AML-193 (cell line): ENCODE results near the gene GP1BA.

Source experiments
- DNase-seq, 2 experiments: peaks; one replicate each; lab custom pipeline; 2025; lab: John Stamatoyannopoulos, UW

Gene GP1BA

DNA sequence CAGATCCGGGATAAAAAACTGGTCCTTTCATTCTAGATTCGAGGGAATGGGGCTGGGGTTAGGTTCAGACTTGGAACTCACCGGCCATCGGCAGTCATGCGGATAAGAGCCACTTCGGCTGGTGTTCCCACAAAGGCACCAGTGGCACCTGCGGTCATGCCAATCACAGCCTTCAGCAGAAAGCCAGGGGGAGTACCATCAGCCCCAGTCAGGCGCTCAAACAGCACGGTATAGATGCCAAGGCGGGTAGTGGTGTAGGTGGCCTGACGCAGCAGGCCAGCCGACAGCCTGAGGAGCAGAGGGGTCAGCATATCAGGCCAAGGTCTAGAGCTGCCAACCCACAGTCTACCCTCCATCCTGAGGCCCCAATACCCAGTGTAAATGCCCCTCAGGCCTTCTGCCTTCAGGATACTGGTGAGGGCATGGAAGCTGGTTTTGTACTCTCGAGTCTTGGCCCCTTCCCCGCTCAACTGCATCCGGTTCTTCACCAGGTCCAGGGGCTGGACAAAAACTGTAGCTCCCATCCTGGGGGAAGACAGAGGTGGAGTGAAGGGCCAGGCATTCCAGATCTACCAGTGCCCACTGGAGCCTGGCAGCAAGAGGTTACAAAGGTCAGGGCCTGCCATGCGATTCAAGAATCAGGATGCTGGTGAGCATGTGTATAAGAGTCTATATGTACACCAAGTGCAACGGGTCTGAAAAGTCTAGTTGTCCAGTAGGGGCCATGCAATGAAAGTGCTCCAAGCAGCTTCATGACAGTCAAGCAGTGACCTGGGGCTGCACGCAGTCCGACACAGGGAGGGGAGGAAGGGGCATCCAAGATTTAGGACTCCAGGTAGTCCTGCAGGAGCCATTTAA is 6.8 kb downstream of the GP1BA start:
- DNase-seq: no peak

DNA sequence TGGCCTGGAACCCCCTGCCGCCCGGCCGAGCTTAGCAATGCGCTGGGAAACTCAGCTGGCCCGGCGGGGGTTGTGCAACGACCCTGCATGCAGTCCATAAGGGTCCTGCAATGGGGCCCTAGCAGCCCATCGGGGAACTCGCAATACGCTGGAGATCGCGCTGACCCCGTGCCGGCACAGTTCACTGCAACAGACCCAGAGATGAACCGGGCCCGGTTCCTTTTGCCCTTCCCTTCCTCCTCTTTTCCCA is 7.4 kb downstream of the GP1BA start:
- DNase-seq: no peak

DNA sequence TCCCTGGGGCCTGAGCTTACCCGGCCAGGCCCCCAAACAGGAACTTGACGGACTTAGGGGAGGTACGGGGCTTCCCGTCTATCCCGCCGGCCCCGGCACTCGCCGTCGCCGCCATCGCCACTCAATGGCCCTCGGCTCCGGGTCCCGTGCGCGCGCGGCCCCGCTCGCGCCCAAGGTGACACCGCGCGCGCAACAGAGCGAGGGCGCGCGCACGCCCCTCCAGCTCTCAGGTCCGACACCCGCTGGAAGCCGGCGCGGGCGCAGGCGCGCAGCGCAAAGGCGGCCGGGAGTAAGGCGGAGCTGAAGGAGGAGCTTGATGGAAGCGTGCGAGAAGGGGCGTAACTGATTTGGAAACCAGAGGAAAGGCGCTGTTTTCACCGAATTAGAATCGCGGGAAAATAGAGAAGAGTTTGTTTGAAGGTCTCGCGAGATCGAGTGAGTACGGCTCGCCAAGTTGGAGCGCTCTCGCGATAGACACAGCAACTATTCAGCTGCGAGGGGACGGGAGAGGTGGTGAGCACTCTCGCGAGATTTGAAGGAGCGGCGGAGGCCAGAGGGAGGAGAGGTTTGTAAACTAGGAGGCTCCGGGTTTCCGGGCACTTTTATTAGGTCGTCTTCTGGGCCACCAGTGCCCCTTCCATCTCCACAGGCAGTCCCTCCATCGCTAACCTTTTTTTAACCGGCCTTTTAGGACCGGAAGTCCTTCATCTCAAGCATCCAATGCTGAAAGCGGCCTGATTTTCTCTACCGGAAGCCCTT is 7.9 kb downstream of the GP1BA start, which contains the start of the genes RNF167 and SLC25A11:
Gene RNF167 (plus strand): TSS at position 473 of the 759 bp plus-strand sequence. CDS start 642 bp downstream, outside the sequence.
Gene SLC25A11 (minus strand): TSS at position 251 of the 759 bp plus-strand sequence. CDS start 136 bp downstream, at position 115.
- peak; percentile 94 for DNase-seq

DNA sequence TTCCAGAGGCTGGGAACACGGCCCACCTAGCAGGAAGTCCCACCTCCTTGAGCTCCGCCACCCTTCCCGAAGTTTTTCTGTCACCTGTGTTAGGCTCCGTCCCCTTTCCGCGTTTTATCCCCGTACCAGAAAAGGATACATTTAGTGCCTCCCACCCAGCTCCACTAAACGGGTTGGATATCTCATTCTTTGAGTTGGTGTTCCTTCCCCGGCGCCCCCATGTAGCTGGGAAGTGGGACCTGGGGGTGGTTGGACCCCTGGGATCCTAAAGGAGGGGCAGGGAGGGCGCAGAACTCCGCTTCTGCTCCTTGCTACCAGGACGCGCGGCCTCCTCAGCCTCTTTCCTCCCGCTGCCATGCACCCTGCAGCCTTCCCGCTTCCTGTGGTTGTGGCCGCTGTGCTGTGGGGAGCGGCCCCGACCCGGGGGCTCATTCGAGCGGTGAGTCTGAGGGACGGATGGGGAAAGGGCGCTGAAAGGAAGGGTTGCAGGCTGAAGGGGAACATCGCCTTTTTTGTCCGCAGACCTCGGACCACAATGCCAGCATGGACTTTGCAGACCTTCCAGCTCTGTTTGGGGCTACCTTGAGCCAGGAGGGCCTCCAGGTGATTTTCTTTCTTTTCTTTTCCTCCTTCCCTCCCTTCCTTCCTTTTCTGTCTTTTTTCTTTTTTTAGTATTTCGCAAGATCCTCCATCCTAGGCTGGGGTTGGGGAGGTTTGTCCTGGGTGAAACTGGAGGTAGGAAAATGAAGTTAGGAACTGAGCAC is 8.7 kb downstream of the GP1BA start:
- DNase-seq: no peak

DNA sequence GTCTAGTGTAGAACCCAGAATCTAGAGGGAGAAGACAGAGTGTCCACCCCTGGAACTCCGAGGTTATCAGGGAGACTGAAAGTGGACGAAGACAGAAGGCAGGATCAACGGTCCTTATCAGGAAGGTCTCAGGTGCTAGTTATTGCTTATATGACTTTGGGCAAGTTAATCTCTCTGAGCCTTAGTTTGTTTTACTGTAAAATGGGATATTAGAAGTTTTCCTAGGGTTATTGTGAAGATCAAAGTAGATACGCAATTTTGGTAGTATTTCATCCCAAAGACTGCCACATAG is 9.2 kb downstream of the GP1BA start:
- DNase-seq: no peak

DNA sequence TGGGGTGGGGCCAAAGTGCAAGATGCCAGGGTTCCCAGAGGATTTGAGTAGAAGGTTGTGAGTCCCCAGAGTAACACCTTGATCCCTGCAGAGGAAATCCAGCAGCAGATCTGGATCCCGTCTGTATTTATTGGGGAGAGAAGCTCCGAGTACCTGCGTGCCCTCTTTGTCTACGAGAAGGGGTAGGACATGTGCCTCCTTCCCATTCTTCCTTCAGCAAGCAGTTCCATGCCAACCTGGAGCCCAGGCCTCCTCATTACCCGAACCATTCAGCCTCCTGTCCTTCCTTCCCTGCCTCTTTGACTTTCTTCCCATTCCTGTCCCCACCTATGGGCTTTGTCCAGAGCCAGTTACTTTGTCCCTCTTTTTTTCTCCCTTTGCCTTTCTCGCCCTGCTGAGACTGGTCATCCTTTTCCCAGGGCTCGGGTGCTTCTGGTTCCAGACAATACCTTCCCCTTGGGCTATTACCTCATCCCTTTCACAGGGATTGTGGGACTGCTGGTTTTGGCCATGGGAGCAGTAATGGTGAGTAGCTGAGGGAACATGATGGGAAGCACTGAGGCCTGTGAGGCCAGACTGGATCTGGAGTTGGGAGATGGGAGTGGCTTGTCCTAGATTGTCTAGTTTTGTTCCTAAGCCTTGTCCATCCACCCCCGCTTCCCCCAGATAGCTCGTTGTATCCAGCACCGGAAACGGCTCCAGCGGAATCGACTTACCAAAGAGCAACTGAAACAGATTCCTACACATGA is 10.9 kb downstream of the GP1BA start:
- DNase-seq: no peak

DNA sequence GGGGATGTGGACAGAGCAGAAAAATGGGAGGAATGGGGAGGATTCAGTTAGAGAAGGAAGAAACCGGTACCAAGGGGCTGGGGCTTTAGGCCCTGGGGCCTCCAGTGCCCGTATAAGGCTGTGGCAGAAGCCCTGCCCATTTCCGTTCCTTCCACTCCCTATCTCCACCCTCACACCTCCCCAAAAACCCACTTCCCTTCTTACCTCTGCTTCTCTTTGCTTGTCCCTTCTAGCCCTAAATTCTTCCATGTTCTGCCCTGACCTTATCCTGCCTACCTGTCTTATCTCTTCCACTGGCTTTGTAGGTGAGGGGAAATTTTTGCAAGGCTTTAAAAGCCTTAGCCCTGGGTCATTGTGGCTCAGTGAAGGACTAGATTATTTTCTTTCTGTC is 12.1 kb downstream of the GP1BA start:
- peak; percentile 11 to 41 for DNase-seq

DNA sequence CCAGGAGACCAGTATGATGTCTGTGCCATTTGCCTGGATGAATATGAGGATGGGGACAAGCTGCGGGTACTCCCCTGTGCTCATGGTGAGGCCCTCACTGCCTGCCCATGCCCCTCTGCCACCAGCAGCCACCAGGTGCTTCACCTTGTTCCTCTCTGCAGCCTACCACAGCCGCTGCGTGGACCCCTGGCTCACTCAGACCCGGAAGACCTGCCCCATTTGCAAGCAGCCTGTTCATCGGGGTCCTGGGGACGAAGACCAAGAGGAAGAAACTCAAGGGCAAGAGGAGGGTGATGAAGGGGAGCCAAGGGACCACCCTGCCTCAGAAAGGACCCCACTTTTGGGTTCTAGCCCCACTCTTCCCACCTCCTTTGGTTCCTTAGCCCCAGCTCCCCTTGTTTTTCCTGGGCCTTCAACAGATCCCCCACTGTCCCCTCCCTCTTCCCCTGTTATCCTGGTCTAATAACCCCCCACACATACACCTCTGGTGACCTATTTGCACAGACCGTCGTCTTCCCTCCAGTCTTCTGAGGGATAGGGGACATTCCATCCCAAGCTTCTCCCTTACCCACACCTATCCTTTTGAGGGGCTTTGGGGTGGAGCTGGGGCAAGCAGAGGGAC is 12.6 kb downstream of the GP1BA start:
- DNase-seq: no peak

DNA sequence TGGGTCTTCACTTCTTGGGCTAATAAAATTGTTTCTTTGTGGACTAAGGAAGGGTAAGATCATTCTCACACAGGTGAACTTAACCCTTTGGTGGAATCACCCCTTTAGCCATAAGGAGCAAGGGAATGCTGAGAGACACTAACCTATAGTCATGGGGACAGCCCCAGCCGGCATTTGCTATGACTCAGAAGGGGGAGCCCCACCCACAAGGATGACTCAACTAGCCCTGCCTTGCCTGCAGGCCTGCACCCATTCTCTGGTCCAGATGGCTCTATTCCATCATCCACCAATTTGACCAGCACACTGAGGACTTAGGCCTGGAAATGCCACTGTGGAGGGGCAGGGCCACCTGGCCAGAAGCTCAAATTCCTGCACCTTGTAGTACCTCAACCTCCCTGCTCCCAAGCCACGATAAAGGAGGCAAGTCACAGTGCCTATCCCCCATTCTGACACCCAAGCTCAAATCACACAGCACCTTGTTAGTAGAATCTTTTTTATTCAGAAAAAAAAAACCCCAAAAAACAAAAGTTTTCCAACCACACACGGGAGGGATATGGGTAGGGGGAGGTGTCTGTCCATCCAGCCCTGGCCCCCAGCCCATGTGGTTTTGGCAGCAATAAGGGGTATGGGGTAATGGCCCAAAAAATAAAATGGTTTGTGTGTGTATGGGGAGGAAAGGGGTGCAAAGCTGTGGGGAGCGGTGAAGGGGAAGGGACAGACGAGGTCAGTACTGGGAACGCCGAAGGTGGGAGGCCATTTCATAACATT is 13.3 kb downstream of the GP1BA start:
- DNase-seq: peak; percentile 27

DNA sequence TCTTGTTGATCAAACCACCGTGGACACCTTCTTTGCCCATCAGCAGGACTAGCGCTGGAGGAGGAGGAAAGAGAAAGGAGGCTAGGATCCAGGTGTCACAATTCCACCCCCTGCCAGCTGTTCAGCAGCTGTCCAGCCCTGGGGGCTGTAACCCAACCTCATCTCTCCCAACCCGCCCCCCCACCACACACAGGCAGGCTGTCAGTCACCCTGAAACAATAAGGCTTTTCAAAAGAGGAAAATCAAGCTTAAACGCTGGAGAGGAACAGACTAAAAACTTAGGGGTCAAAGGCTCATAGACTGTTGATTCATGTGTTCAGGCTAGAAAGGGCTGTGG is 13.8 kb downstream of the GP1BA start:
- no peak for DNase-seq

DNA sequence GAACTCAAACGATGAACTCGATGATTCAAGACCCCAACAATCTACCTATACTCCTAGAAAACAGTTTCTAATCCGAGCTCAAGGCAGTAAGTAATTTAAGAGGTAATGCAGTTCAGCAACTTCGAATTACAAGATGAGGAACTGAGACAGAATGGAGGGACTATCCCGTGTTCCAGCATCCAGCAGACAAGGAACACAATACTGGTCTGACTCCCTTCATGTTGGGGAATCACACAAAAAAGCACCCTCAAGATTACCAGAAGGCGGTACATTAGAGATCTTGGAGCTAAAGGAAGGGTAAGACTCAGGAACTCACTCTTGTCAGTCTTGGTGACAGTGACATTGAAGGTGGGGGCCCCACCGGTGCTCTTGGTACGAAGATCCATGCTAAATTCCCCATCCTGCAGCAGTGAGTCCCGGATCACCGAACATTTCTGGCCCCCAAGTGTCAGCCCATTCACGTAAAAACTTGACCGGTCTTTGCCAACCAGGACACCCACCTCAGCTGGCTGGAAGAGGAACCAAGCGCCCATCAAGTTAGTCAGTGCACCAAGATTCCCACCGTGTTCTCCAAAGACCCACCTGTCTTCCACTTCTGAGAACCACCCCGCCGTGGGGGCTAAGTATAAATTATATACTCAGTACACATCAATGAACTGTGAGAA is 14.4 kb downstream of the GP1BA start:
- DNase-seq: no peak

DNA sequence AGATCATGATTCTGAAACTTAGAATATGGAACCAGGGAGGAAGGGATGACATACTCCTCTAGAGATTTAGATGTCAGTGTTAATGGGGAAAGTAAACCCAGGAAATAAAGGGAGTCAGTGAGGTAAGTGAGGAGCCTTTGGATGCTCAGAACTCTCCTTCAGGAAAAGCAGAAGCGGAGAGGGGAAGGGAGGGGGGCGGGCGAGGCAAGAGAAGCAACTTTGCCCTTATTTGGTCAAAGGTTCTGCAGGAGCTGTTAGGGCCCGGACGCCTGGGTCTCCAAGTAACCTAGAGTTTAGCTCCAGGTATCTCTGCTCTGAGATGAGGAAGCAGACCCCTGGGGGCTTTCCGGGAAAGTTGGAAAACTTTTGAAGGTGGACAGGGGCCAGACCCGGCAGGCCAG is 14.9 kb downstream of the GP1BA start:
- DNase-seq: peak; percentile 34 to 38

DNA sequence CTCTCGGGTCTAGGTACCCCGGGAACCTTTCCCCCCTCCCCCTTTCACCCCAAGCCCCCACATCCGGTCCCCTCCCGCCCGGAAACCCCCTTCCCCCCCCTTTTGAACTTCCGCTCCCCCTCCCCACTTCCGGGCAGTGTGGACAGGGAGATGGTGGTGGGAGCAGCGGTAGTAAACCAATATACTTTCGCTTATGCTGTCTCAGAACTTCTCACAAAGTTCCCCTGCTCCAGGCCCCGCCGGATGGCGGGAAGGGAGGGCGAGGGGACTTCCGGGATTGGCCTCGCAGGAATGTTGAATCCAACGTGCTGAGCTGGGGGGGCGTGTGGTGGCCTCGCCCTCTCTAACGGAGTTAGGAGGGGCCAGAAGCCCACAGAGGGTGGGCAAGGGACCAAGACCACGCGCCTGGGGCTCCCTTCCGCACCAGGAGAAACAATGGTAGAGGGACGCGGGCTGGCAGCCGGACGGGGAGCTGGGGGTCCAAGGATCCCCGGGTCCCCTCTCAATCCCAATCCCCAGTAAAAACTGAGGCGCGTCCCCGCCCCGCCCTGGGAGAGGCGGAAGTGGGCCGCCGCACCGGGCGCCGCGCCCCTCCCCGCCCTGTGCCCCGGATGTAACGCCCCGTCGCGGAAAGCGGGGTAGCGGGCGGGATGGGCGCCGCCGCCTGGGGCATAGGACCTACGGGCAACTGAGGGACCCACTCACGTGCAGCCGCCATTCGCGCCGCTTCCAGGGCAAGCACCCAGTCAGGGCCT is 15.5 kb downstream of the GP1BA start:
- DNase-seq: no peak

DNA sequence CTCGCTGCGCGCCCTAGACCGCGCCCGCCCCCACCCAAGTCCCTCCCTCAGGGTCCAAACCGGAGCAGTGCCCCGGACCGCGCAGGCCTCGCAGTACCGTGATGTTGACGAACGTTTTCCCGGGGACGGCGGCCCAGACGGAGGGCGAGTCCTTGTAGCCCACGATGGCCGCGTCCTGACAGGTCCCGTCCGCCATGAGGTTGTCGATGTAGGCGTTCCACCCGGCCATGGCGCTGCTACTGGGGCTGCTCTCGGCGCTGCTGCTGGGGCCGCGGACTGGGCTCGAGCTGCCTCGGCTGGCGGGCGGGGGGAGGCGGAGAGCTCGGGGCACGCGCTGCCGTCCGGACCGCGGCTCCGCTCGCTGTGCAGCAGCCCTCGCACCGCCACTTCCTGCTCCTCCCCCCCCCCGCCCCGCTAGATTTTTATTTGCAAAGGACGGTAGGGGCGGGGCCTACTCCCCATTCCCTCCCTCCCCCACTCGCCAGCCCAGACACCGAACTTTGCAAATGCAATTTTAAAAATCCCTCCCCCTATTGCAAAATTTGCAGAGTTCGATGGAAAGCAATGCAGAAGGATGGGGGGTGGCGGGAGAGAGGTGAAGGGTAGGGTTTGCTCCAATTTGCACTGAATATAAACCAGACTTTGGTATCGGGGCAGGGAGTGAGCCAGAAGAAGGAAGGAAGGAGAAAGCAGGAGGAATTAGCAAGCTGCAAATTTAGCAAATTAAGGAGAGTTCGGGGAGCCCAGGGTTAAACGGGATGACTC is 16.3 kb downstream of the GP1BA start, which contains the start of gene PFN1:
Gene PFN1 (minus strand): TSS at position 365 of the 765 bp plus-strand sequence. CDS start 136 bp downstream, at position 229.
- peak; percentile 67 to 75 for DNase-seq

DNA sequence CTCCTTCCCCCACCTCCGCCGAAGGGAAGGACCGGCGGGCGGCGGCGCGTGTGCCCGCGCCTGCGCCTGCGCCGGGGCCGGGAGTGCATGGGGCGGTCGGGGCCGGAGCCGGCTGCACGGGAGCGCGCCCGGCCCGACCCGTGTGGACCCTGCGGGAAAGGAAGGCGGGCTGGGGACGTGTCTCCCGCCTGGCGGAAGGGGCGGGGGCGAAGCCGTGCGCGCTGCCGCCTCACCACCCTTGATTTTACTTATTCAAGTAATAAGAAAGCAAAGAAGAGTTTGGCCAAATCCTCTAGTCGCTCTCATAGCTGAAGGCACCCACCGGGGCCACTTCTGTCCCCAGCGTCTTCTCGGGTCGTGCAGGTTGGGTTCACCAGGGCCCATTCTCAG is 16.8 kb downstream of the GP1BA start:
- DNase-seq: peak in 1 of 2 experiments; percentile 67

DNA sequence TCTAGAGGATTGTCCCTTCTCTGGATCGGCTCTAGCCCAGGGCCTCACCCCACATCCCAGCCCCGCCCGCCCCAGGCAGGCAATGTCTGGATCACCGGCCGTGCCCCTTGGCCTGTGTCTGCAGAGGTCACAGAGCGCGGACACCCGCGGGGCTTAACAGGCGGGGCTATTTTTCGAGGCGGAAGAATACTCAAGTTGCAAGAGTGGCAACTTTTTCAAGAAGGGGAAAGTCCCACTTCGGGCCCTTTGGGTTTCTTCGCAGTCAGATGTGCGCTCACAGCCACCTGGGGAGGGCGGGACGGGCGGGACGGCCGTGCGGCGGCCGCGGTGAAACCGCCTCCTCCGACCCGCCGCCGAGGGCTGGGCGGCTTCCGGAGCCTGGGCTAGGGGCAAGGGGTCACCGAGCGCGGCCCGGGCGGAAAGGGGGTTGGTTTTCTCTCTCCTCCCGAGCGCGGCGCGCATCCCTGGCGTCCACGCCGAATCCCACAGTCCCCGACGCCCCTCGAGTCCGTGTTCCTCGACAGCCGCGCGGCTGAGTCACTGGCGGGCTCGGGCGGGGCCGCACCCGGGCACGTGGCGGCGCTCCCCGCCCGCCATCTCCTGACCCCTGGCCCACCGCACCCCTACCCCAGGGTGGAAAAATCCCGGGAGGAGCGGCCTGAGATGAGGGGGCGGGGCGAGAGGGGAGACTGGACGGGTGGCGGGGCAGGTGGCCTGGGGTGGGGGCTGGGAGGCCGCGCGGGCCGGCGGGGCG is 17.4 kb downstream of the GP1BA start:
- DNase-seq: peak in 1 of 2 experiments; percentile 15

DNA sequence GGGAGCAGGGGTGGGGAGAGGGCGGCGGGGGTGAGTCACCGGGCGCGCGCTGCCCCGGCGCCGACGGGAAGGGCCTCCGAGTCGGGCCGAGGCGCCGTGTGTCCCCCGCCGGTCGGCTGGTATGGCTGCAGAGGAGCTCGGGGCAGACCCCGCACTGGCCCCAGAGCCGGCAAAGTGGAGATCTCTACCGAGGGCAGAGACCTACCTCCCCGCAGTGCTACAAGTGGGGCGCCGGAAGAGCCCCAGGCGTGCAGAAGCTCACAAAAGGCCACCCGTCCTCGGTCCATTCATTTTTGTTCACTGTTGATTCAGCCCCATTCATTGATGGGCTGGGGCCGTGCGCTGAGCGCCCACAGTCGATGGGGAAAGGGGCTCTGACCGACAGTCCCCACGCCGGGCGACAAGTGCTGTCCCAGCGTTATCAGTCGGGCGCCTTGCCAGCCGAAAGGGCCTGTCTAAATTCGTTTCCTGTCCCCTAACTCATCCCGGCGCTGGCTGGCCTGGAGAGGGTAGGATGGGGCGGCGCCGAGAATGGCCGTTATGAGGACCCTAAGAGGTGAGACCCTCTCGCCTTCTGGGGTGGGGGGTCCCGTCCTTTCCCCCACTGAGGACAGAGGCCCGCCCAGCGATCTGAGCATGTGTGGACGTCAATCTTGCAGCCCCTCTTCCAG is 18.1 kb downstream of the GP1BA start:
- no peak for DNase-seq
